ENCODE data around the gene SCARB2.

The SCARB2 gene

DNA sequence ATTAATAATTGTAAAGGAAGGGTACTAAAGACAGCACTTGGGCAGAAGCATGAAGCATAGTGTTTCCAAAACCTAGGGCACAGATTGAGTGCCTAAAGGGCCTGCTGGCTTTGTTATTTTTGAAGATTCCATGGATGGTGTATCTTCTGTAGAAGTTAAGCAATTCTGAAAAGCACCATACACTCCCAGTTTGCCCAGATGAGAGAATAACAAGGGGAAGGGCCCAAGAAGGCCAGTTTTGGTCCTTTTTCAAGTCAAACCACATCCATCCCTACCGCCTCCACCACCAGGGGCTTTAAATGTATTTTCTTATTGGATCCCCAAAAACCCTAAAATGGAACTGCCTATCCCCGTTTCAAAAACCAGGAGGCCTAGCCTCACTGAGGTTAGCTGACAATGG is 17.2 kb downstream of the SCARB2 start:
- Histone ChIP-seq H3K56ac (ENCODE audit: low read length) (no peak overlapping the region), H3K23ac (ENCODE audit: low read length) (no peak overlapping the region), H2BK120ac (ENCODE audit: low read depth, low read length) (no peak overlapping the region), H3K4ac (ENCODE audit: low read depth, low read length) (no peak overlapping the region), H3K4me3 (ENCODE audit: low read length) (no peak overlapping the region), H3K79me1 (ENCODE audit: low read length) (no peaks in the 10 kb centered on the region), H2AK5ac (ENCODE audit: low read length) (no peak overlapping the region), H2BK15ac (replicated peaks; ENCODE audit: low read depth) (no peak overlapping the region), H3K79me2 (ENCODE audit: control insufficient read depth, insufficient read depth, low read length) (no peaks in the 10 kb centered on the region), H3K27me3 (ENCODE audit: insufficient read depth, low read length, poor library complexity) (no peaks in the 10 kb centered on the region), H4K5ac (ENCODE audit: low read length) (no peak overlapping the region), H3K36me3 (ENCODE audit: control insufficient read depth, insufficient read depth, low read length) (no peaks in the 10 kb centered on the region), H3K9ac (ENCODE audit: low read length) (no peak overlapping the region), H3K4me1 (ENCODE audit: control insufficient read depth, low read depth, low read length) (no peaks in the 10 kb centered on the region), H4K8ac (ENCODE audit: low read depth, low read length) (no peak overlapping the region), H2BK5ac (ENCODE audit: low read length) (no peak overlapping the region), H3K18ac (ENCODE audit: low read length) (no peak overlapping the region), H3K4me2 (ENCODE audit: low read length) (no peak overlapping the region), H3K27ac (ENCODE audit: low read depth, low read length) (no peak overlapping the region)
- WGBS (ENCODE audit: extremely low coverage, insufficient coverage, low lambda C conversion rate), result no CpG with 5 or more reads among the region's 2 CpGs
- DNase-seq, result no peak

DNA sequence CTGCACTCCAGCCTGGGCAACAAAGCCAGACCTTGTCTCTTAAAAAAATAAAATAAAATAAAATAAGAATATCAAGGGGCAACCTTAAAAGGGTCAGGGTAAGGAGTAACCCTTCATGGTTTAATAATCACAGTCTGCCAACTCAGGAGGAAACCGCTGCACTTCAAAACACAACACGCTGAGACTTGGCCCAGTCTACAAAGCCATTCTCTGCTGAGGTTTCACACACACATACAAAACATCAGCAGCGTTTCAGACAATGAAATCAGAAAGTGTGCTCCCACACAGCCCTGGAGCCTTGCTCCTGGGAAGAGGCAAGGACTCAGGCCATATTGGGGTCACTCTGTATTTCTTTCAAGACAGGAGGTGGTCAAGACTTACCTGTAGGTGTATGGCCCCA is 18.3 kb downstream of the SCARB2 start:
- H3K23ac ChIP-seq (ENCODE audit: low read length), result no peak overlapping the region
- no peak overlapping the region for H3K4ac ChIP-seq (ENCODE audit: low read depth, low read length)
- no peaks in the 10 kb centered on the region for H3K79me2 ChIP-seq (ENCODE audit: control insufficient read depth, insufficient read depth, low read length)
- H3K4me2 ChIP-seq (ENCODE audit: low read length), result no peak overlapping the region
- no peak overlapping the region for H3K18ac ChIP-seq (ENCODE audit: low read length)
- H3K9ac ChIP-seq (ENCODE audit: low read length), result no peak overlapping the region
- no peaks in the 10 kb centered on the region for H3K36me3 ChIP-seq (ENCODE audit: control insufficient read depth, insufficient read depth, low read length)
- H4K8ac ChIP-seq (ENCODE audit: low read depth, low read length), result no peak overlapping the region
- no peak overlapping the region for H3K56ac ChIP-seq (ENCODE audit: low read length)
- H4K5ac ChIP-seq (ENCODE audit: low read length), result no peak overlapping the region
- no peaks in the 10 kb centered on the region for H3K4me1 ChIP-seq (ENCODE audit: control insufficient read depth, low read depth, low read length)
- no peak overlapping the region for H2AK5ac ChIP-seq (ENCODE audit: low read length)
- no peak overlapping the region for H2BK120ac ChIP-seq (ENCODE audit: low read depth, low read length)
- no peak overlapping the region for H3K27ac ChIP-seq (ENCODE audit: low read depth, low read length)
- no CpG with 5 or more reads among the region's 3 CpGs for WGBS (ENCODE audit: extremely low coverage, insufficient coverage, low lambda C conversion rate)
- H2BK15ac ChIP-seq (replicated peaks; ENCODE audit: low read depth), result no peak overlapping the region
- no peaks in the 10 kb centered on the region for H3K27me3 ChIP-seq (ENCODE audit: insufficient read depth, low read length, poor library complexity)
- H3K79me1 ChIP-seq (ENCODE audit: low read length), result no peaks in the 10 kb centered on the region
- DNase-seq, result no peak
- H2BK5ac ChIP-seq (ENCODE audit: low read length), result no peak overlapping the region
- H3K4me3 ChIP-seq (ENCODE audit: low read length), result no peak overlapping the region

DNA sequence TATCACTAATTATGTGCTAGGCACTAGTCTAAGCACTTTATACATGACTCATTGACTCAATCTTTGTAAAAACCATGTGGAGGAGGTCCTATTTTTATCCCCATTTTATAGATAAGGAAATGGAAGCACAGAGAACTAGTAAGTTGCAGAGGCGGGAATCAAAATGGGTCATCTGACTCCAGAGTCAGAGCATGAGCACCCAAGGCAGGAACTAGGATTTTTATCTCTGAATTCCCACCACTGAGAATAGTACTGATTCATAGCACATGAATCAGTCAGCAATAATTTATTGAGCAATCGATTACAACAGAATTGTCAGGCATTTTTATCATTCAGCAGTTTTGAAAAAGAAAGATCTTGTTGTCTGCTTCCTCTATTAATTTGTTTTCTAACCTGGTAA is 19.3 kb downstream of the SCARB2 start:
- Histone ChIP-seq H3K23ac (ENCODE audit: low read length) (no peak overlapping the region), H3K18ac (ENCODE audit: low read length) (no peak overlapping the region), H3K4me1 (ENCODE audit: control insufficient read depth, low read depth, low read length) (no peaks in the 10 kb centered on the region), H3K36me3 (ENCODE audit: control insufficient read depth, insufficient read depth, low read length) (no peaks in the 10 kb centered on the region), H3K9ac (ENCODE audit: low read length) (no peak overlapping the region), H3K27me3 (ENCODE audit: insufficient read depth, low read length, poor library complexity) (no peaks in the 10 kb centered on the region), H3K4me3 (ENCODE audit: low read length) (no peak overlapping the region), H2AK5ac (ENCODE audit: low read length) (no peak overlapping the region), H3K79me1 (ENCODE audit: low read length) (no peaks in the 10 kb centered on the region), H2BK120ac (ENCODE audit: low read depth, low read length) (no peak overlapping the region), H3K56ac (ENCODE audit: low read length) (no peak overlapping the region), H3K4me2 (ENCODE audit: low read length) (no peak overlapping the region), H3K27ac (ENCODE audit: low read depth, low read length) (no peak overlapping the region), H2BK5ac (ENCODE audit: low read length) (no peak overlapping the region), H3K79me2 (ENCODE audit: control insufficient read depth, insufficient read depth, low read length) (no peaks in the 10 kb centered on the region), H4K8ac (ENCODE audit: low read depth, low read length) (no peak overlapping the region), H2BK15ac (replicated peaks; ENCODE audit: low read depth) (no peak overlapping the region), H3K4ac (ENCODE audit: low read depth, low read length) (no peak overlapping the region), H4K5ac (ENCODE audit: low read length) (no peak overlapping the region)
- DNase-seq, result no peak
- WGBS (ENCODE audit: extremely low coverage, insufficient coverage, low lambda C conversion rate), result no CpG with 5 or more reads among the region's 2 CpGs

- no peak overlapping the region for H3K23ac ChIP-seq (ENCODE audit: low read length)
- H3K4me1 ChIP-seq (ENCODE audit: control insufficient read depth, low read depth, low read length), result no peaks in the 10 kb centered on the region
- H3K4me3 ChIP-seq (ENCODE audit: low read length), result no peak overlapping the region
- H3K4ac ChIP-seq (ENCODE audit: low read depth, low read length), result no peak overlapping the region
- no peak overlapping the region for H2BK5ac ChIP-seq (ENCODE audit: low read length)
- H4K5ac ChIP-seq (ENCODE audit: low read length), result no peak overlapping the region
- H2BK15ac ChIP-seq (replicated peaks; ENCODE audit: low read depth), result no peak overlapping the region
- H2BK120ac ChIP-seq (ENCODE audit: low read depth, low read length), result no peak overlapping the region
- no peak overlapping the region for H3K9ac ChIP-seq (ENCODE audit: low read length)
- no peak overlapping the region for H3K56ac ChIP-seq (ENCODE audit: low read length)
- no peaks in the 10 kb centered on the region for H3K36me3 ChIP-seq (ENCODE audit: control insufficient read depth, insufficient read depth, low read length)
- no peak overlapping the region for H3K4me2 ChIP-seq (ENCODE audit: low read length)
- no CpG with 5 or more reads among the region's 2 CpGs for WGBS (ENCODE audit: extremely low coverage, insufficient coverage, low lambda C conversion rate)
- H3K27ac ChIP-seq (ENCODE audit: low read depth, low read length), result no peak overlapping the region
- H3K18ac ChIP-seq (ENCODE audit: low read length), result no peak overlapping the region
- no peak for DNase-seq
- H3K27me3 ChIP-seq (ENCODE audit: insufficient read depth, low read length, poor library complexity), result no peaks in the 10 kb centered on the region
- H3K79me2 ChIP-seq (ENCODE audit: control insufficient read depth, insufficient read depth, low read length), result no peaks in the 10 kb centered on the region
- H4K8ac ChIP-seq (ENCODE audit: low read depth, low read length), result no peak overlapping the region
- no peak overlapping the region for H2AK5ac ChIP-seq (ENCODE audit: low read length)
- H3K79me1 ChIP-seq (ENCODE audit: low read length), result no peaks in the 10 kb centered on the region
Observed at GRCh38 chr4:76192236-76192635, 21.4 kb downstream of the SCARB2 start.

- Histone ChIP-seq H3K4me3 (ENCODE audit: low read length) (no peak overlapping the region), H3K4me1 (ENCODE audit: control insufficient read depth, low read depth, low read length) (no peaks in the 10 kb centered on the region), H3K79me2 (ENCODE audit: control insufficient read depth, insufficient read depth, low read length) (no peaks in the 10 kb centered on the region), H2BK5ac (ENCODE audit: low read length) (no peak overlapping the region), H3K4ac (ENCODE audit: low read depth, low read length) (no peak overlapping the region), H3K36me3 (ENCODE audit: control insufficient read depth, insufficient read depth, low read length) (no peaks in the 10 kb centered on the region), H4K8ac (ENCODE audit: low read depth, low read length) (no peak overlapping the region), H3K4me2 (ENCODE audit: low read length) (no peak overlapping the region), H3K56ac (ENCODE audit: low read length) (no peak overlapping the region), H4K5ac (ENCODE audit: low read length) (no peak overlapping the region), H3K23ac (ENCODE audit: low read length) (no peak overlapping the region), H3K9ac (ENCODE audit: low read length) (no peak overlapping the region), H3K79me1 (ENCODE audit: low read length) (no peaks in the 10 kb centered on the region), H3K27ac (ENCODE audit: low read depth, low read length) (no peak overlapping the region), H2AK5ac (ENCODE audit: low read length) (no peak overlapping the region), H2BK15ac (replicated peaks; ENCODE audit: low read depth) (no peak overlapping the region), H2BK120ac (ENCODE audit: low read depth, low read length) (no peak overlapping the region), H3K18ac (ENCODE audit: low read length) (no peak overlapping the region), H3K27me3 (ENCODE audit: insufficient read depth, low read length, poor library complexity) (no peaks in the 10 kb centered on the region)
- DNase-seq, result peak; percentile 6
- WGBS (ENCODE audit: extremely low coverage, insufficient coverage, low lambda C conversion rate), result no CpG with 5 or more reads among the region's 3 CpGs
Observed at GRCh38 chr4:76188557-76188956, 25.1 kb downstream of the SCARB2 start.

DNA sequence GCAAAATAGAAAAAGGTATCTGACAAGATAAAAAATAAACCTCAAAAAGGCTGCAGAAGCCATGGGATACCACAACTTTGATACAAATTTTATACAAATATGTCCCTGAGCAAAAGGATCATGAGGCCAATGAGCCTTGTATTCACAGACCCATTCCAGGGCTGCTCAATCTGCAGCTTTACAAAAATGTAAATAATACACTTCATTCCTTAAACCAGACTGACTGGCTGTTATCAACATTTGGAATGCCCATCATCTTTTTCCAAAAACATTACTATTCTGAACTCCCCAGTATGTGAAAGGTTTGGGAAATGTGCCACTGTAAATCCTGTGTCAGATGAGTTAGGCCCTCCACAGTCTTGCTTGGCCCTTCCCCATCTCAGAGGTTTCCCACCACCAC is 25.5 kb downstream of the SCARB2 start:
- no peak overlapping the region for H2BK120ac ChIP-seq (ENCODE audit: low read depth, low read length)
- H3K79me1 ChIP-seq (ENCODE audit: low read length), result no peaks in the 10 kb centered on the region
- no peak overlapping the region for H3K56ac ChIP-seq (ENCODE audit: low read length)
- DNase-seq, result no peak
- no peak overlapping the region for H3K4ac ChIP-seq (ENCODE audit: low read depth, low read length)
- no peaks in the 10 kb centered on the region for H3K4me1 ChIP-seq (ENCODE audit: control insufficient read depth, low read depth, low read length)
- H3K27me3 ChIP-seq (ENCODE audit: insufficient read depth, low read length, poor library complexity), result no peaks in the 10 kb centered on the region
- H4K8ac ChIP-seq (ENCODE audit: low read depth, low read length), result no peak overlapping the region
- H3K27ac ChIP-seq (ENCODE audit: low read depth, low read length), result no peak overlapping the region
- no peak overlapping the region for H2AK5ac ChIP-seq (ENCODE audit: low read length)
- H3K79me2 ChIP-seq (ENCODE audit: control insufficient read depth, insufficient read depth, low read length), result no peaks in the 10 kb centered on the region
- no peak overlapping the region for H3K23ac ChIP-seq (ENCODE audit: low read length)
- H4K5ac ChIP-seq (ENCODE audit: low read length), result no peak overlapping the region
- H3K18ac ChIP-seq (ENCODE audit: low read length), result no peak overlapping the region
- no peak overlapping the region for H3K4me3 ChIP-seq (ENCODE audit: low read length)
- no peak overlapping the region for H3K9ac ChIP-seq (ENCODE audit: low read length)
- no peaks in the 10 kb centered on the region for H3K36me3 ChIP-seq (ENCODE audit: control insufficient read depth, insufficient read depth, low read length)
- H2BK5ac ChIP-seq (ENCODE audit: low read length), result no peak overlapping the region
- no peak overlapping the region for H2BK15ac ChIP-seq (replicated peaks; ENCODE audit: low read depth)
- no peak overlapping the region for H3K4me2 ChIP-seq (ENCODE audit: low read length)
